IMR-90 (cell line): ENCODE results near the gene NPIPB2.

Experiments used
- MAFK ChIP-seq: IDR thresholded peaks from 2 replicates; pipeline ENCODE4 v1.6.1; 2012; ENCODE audit warnings: low read depth, low read length, improper control_type of control experiment
- MAZ ChIP-seq: IDR thresholded peaks from 2 replicates; pipeline ENCODE4 v1.6.1; 2012; ENCODE audit warnings: low read depth, mild to moderate bottlenecking, low read length, improper control_type of control experiment, moderate library complexity, borderline replicate concordance
- POLR2A ChIP-seq: IDR thresholded peaks from 2 replicates; pipeline ENCODE4 v1.6.1; 2012; ENCODE audit warnings: mild to moderate bottlenecking, low read depth, low read length
- RCOR1 ChIP-seq: IDR thresholded peaks from 2 replicates; pipeline ENCODE4 v1.6.1; 2012; ENCODE audit warnings: mild to moderate bottlenecking, low read length, improper control_type of control experiment; ENCODE audit not compliant: insufficient replicate concordance
- SMC3 ChIP-seq: fragments of 150-350 bp; IDR thresholded peaks from 2 replicates; pipeline ENCODE4 v1.6.1; 2016; ENCODE audit warnings: low read depth, mild to moderate bottlenecking, antibody characterized with exemption, low read length, moderate library complexity
- TF ChIP-seq, protein P1 (sequence below): fragments of 150-350 bp; IDR thresholded peaks from 2 replicates; pipeline ENCODE4 v1.6.1; 2016; ENCODE audit warnings: low read depth, mild to moderate bottlenecking, low read length, moderate library complexity, borderline replicate concordance
- TF ChIP-seq, protein P2 (sequence below): conservative IDR thresholded peaks from 2 replicates; pipeline ENCODE4 v1.5.1; 2012; ENCODE audit warnings: mild to moderate bottlenecking, low read depth, low read length, improper control_type of control experiment

DNA sequence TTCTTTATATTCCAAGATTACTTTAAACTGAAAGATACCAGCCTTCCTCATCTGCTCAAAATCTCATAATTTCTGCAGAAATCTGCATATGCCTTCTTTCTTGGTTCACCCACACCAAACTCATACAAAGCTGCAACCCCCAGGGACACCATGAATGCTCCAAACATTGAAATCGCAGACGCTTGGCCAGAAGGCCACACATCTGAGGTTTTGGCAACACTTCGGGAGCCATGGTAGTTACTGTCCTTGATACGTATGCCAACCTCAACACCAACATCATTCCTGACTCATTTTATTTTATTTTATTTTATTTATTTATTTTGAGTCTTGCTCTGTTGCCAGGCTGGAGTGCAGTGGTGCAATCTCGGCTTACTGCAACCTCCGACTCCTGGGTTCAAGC is 37.9 kb downstream of the NPIPB2 start:
- no peak for TF ChIP-seq POLR2A
- TF ChIP-seq, protein P1, sequence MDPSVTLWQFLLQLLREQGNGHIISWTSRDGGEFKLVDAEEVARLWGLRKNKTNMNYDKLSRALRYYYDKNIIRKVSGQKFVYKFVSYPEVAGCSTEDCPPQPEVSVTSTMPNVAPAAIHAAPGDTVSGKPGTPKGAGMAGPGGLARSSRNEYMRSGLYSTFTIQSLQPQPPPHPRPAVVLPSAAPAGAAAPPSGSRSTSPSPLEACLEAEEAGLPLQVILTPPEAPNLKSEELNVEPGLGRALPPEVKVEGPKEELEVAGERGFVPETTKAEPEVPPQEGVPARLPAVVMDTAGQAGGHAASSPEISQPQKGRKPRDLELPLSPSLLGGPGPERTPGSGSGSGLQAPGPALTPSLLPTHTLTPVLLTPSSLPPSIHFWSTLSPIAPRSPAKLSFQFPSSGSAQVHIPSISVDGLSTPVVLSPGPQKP: no peak
- TF ChIP-seq, protein P2, sequence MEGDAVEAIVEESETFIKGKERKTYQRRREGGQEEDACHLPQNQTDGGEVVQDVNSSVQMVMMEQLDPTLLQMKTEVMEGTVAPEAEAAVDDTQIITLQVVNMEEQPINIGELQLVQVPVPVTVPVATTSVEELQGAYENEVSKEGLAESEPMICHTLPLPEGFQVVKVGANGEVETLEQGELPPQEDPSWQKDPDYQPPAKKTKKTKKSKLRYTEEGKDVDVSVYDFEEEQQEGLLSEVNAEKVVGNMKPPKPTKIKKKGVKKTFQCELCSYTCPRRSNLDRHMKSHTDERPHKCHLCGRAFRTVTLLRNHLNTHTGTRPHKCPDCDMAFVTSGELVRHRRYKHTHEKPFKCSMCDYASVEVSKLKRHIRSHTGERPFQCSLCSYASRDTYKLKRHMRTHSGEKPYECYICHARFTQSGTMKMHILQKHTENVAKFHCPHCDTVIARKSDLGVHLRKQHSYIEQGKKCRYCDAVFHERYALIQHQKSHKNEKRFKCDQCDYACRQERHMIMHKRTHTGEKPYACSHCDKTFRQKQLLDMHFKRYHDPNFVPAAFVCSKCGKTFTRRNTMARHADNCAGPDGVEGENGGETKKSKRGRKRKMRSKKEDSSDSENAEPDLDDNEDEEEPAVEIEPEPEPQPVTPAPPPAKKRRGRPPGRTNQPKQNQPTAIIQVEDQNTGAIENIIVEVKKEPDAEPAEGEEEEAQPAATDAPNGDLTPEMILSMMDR: no peak
- TF ChIP-seq MAZ: no peak
- TF ChIP-seq SMC3: no peak
- no peak for TF ChIP-seq RCOR1
- no peak for TF ChIP-seq MAFK
